GM19467 (cell line): Measurements from ENCODE around the gene GAS1.

Experiments
- ATAC-seq: cut with Tn5 transposase; IDR thresholded peaks from one replicate; pipeline ENCODE4 v1.9.1; 2021; ENCODE audit warnings: mild to moderate bottlenecking, moderate library complexity; ENCODE audit not compliant: unreplicated experiment

Gene GAS1, protein sequence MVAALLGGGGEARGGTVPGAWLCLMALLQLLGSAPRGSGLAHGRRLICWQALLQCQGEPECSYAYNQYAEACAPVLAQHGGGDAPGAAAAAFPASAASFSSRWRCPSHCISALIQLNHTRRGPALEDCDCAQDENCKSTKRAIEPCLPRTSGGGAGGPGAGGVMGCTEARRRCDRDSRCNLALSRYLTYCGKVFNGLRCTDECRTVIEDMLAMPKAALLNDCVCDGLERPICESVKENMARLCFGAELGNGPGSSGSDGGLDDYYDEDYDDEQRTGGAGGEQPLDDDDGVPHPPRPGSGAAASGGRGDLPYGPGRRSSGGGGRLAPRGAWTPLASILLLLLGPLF

DNA sequence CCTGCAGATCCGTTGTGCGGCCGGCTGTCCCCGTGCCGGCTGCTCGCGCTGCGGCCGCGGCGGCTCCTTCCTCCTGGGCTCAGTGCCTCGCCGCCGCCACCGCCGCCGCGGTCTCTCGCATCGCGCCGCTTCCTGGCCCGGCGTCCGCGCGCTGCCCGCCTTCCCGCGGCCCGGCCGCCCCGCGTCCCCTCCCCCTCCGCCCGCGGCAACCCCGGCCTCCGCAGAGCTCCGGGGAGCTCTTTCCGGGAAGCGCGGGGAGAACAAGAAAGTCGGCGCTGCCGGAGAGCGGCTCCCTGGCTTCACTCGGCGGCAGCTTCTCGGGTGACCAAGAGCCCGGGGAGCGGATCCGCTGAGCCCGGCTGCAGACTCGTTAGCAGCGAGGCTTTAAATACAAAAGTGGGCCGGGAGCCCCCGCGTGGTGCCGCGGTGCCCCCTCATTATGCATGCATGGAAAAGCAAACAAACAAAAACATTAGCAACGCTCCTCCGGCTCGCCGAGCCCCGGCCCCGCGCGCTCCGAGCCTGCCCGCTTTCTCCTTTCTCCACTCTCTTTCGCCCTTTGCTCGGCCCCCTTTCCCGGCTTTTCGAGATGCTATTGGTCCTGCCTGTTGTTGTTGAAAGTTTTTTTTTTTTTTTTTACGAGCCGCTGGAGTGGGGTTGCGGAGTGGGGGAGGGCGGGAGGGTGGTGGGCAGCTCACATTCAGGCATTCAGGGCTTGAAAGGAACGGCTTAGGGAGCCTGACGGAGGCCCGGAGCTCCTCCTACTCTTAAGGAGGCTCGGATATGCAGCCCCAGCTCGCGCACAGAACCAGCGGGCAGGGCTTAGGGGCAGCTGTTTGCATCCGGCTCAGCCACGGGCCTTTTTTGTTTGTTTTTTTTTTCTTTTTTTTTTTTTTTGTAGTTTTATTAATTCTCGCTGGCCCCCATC lies at the start of gene GAS1:
Gene GAS1, minus strand, starts transcription at position 361 of the 928 bp plus-strand sequence. CDS start 727 bp downstream, outside the sequence.
- peak; percentile 55 for ATAC-seq

DNA sequence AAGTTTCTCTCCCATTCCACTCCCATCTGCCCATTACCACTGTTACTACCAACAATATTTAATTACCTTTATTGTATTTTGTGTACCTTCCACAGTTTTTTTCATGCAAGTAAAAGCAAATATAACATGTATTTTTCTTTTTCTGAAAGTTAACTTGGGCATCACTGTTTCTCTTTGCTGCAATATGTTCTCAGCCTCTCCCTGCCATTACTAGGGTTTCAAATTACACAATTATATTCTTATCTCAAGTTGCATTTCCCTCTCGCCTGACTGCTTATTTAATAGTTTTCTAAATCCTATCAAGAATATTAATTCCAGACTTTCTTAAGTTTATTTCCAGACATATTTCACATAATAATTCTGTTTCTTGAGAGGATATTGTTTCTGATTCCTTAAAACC lies 46.9 kb upstream of the GAS1 start:
- no peak for ATAC-seq

DNA sequence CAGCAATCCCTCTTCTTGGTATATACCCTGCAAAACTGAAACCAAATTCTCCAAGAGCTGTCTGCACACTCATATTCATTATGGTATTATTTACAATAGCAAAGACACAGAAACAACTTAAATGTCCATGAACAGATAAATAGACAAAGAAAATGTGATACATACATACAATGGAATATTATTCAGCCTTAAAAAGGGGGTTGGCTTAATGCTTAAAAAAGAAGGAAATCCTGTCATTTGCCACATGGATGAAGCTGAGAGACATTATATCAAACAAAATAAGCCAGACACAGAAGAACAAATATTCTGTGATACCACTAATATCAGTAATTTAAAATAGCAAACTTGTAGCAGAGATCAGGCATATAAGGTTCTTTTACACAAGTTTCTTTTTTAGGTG lies 46.5 kb upstream of the GAS1 start:
- no peak for ATAC-seq

DNA sequence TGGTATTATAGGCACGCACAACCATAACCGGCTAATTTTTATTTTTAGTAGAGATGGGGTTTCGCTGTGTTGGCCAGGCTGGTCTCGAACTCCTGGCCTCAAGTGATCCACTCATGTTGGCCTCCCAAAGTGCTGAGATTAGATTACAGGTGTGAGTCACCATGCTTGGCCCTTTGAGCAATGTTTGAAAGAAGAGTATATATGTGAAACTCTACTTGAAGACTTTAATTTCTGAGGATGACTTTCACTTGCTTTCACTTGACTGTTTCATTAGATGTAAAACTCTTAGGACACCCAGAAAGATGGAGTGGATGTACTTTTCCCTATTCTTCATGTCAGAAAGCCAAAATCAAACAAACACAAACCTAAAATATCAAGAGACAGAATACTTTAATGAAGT lies 43.8 kb upstream of the GAS1 start:
- no peak for ATAC-seq

DNA sequence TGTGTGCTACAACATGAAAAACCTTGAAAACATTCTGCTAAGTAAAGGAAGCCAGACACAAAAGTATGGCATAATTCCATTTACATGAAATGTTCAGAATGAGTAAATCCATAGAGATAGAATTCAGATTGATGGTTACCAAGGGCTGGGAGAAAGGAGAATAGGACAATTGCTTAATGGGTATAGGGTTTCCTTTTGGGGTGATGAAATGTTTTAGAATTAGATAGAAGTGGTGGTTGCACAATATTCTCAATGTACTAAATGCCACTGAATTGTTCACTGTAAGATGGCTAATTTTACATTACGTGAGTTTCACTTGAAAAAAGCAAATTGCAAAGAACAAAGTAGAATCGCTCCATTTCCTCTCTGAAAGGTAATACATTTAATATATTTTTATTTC lies 43.0 kb upstream of the GAS1 start:
- no peak for ATAC-seq

DNA sequence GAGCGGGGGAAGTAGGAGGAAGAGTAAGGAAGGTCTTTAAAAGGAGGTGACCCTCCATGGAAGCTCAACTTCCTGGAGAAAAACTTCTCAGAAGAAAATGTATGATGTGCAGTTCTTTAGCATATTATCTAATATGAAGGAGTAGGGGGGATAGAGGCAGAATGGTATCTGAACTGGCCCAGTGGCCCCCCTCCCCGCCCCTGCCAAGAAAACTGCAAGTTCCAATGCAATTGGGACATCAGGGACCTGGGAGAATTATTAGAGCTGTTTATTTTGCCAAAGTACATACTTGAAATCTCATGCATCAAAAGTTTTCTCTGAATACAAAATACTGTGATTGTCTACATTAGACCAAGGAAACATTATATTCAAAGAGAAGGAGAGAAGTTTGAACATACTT lies 40.6 kb upstream of the GAS1 start:
- no peak for ATAC-seq

DNA sequence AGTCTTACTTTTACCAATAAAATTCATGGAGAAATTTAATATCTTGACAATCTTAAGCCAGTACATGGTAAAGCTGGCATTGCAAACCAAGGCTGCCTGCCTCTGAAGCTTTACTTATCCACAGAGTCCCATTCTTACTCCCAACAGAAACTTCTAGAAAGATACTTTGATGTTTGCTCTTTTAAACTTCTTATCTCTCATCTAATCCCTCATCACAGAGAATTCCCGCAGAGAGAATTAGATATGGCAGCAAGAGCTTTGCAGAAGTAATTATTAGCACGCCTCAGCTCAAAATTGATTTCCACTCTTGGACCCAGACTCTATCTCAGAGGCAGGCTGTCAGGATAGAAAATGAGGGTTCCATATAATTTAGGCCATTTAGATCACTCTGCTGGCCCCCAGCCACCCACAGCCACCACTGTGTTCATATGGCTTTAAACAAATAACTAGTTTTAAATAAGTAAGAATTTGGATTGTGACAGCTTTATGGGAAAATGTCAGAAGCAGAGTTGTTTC lies 37.9 kb upstream of the GAS1 start:
- ATAC-seq = no peak

DNA sequence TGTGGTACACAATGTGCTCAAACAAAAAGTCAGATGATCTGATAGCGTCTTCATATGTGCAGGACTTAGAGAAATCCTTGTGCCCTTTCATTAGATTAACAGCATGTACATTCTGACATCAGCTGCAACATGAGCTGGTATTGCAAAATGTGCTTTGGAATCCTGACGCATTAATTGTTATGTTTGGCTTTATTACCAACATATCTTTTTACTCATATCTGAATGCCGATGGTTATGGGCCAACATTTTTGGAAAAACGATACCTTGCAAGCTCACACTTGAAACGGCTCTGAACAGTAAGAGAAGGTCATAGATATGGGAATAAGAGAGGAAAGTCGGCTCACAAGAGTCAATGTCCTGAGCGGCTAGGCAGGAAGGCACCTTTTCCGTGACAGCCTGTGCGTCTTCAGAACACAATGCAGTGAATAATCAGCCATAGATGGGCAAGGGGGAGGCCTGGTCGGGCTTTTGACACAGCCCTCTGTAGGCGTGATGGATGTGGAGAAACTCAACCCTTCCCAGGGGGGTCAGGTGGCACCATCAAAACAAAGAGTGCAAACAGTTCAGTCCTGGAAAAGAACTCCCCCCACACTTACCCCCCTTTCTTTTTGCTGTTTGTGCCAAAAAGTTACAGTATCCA lies 36.4 kb upstream of the GAS1 start:
- ATAC-seq = no peak

DNA sequence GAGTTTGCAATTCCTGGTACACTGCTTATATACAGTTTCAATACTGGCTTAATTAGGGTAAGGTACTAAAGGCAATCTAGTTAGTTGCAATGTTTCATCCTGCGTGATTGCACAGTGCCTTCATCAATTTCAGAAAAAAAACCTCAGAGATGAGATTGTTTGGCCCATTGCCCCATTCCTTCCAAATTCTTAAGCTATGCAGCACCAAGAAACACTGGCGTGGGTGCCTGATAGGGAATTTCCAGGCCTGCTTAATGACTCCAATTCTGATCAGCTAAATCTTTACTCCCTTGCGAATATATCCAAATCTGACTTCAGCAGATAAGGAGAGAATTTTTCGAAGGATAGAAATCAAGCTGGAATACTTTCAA lies 35.9 kb upstream of the GAS1 start:
- ATAC-seq = no peak

DNA sequence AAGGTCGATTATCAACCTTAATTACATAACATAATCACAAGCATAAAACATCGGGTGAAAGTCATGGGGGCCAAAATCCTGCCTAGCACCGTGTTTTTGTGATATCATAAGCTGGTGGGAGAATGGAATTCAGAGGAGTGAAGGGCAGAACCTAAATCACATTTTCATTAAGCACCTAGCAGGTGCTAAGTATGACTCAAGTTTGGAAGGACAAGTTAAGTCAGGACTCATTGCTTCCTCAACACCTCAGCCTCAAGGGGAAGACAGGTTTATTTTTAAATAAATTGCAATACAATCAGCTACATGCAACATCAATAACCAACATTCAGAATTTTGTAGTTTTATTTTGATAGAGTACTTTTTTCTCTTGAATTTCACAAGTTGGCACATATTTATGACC lies 33.5 kb upstream of the GAS1 start:
- ATAC-seq = no peak

DNA sequence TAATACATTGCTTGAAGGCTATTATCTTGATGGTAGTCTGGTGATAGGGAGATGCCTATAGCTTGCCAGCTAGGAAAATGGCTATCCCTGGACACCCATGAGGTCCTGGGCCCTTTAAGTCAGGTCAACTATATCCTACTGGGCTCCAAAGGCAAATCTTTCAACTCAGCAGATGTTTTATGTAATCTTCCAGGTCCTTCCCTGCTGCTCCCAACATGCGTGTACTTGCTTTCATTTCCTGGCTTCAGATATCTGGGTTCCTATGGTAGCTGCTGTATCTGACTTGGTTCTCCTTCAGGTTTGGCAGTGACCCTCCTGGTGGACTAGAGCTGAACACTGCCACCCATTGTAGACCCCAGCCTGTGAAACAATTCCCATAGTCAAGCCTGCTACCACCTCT lies 32.4 kb upstream of the GAS1 start:
- ATAC-seq = no peak

DNA sequence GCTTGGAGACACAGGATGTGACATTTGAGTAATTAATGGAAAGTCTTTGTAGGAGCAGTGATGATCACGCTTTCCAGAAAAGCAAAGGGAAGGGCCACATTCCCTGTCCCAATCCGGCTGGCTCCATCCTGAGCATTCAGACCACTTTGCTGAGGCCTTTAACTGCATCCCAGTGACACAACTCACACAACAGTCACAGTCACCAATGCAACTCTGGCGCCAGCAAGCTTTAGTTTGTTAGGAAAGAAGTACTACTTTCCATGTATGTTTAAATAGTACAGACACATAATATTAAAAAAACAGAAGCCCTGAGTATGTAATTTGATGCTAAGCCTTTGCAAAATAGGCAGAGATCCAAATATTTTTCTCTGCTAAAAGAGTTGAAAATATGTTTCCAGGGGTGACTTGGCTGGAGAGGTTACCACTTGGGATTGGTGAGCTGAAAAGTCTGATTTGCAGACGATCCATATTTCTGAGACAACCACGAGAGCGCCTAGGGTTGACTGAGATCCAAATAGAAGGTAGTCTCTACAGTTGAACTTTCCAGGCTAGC lies 31.7 kb upstream of the GAS1 start:
- ATAC-seq = no peak

DNA sequence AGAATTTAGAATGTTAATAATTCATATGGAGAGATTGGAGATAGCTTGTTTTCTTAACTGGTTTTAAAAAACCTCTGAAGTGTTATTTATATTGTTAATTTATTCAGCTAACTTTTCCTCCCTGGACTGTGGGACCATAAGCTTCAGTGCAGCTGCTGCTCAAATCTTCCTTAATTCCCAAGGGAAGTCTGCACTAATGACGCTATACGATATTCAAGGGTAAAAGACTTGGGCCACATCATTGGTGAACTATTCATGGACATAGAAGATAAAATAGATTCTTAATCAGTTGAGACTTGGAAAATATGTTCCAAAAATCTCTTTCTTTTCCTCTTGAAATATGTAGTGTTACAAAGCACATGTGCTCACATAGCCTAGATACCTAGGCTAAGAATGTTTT lies 31.1 kb upstream of the GAS1 start:
- ATAC-seq = no peak

DNA sequence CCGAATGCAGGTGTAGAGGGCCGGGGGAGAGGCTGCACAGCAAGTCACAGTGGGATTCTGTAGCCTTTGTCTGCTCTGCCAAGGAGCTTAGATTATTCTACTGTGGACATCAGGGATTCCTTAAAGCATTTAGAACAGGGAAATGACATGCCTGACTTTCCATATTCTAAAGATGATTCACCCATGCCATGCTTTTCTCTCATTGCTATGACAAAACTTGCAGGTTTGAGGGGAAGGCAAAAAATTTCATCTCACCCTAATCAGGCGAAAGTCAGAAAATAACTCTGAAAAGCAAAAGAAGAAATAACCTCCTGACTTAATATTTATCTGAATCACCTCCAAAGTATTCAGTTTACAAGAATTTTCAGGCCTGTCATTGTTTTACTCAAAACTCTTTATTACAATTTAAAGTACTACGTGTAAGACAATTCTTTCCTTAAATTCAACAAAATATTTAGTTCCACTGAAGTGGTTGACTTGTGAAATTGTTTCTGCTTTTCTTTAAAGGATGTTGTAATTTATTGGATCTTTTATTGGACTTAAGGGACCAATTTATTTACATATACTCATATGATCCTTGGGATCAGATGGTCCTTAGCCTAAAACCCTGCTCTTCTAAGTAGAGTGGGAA lies 30.0 kb upstream of the GAS1 start:
- ATAC-seq = no peak

DNA sequence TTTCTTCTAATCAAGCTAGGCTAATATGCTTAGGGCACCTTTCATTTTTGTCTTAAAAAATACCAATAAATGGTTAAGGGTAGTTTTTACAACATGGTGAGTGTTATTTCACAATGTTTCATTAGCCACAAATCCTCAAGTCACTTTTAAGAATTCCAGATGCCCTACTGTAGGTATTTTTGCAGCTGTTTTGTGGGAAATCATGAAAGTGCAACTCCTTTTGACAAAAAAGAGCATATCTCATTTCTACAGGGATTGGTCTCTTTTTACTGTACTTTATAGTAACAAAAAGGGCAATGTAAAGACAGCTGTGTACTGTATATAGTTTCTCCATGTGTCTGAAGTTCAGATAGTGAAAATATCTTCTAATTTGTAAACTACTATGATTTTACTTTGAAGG lies 28.3 kb upstream of the GAS1 start:
- no peak for ATAC-seq

DNA sequence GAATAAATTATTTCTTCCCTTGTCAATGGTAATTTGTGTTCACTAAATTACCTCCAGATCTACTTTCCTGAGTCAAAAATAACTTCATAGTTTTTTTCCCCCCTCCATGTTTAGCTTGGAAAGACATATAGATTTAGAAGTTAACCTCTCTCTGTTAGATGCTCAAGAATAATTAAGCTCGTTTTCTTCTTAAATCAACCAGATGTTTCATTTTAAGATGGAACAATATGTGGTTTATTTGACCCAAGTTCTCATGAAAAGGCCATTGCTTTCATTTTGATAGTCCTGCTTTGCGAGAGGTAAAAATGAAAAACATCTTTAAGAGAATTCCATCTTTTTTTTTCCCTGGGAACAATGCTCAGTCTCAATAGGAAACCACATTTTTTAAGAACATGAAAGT lies 27.7 kb upstream of the GAS1 start:
- ATAC-seq = no peak

DNA sequence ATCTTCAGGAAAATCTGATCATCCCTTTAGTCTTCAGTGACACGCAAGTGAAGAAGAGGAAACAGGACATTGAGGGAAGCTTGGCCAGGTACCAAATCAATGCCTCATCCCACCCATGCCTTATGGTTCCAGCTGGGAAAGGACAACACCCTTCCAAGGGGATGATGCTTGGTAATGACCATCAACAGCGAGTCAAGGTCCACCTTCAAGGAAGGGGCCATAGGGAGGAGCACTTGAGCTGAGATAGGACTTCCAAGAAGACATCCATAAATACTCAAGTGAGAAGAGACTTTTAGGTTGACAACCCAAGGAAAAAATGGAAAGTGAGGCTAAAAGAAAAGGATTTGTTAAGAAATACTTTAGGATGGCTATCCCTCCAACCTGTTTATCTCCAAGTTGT lies 27.1 kb upstream of the GAS1 start:
- ATAC-seq = no peak

DNA sequence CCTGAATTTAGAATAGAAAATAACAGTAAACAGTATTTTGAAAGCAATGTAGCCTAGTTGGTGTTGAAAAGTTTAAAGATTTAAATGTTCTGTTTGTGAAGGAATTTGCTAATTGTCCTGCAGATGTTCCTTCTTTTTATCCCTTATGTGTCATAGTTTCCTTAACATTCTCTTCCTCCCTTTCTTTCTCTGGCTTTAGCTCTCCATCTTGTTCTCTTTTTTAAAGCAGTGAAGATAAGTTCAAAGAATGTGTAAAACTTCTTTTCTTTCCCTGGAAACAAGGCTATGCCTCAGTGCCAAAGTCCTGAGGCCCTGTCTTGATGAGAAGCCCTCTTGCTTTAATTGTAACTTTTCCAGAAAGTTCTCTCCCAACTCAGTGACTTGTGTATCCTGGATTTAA lies 24.4 kb upstream of the GAS1 start:
- ATAC-seq = no peak

DNA sequence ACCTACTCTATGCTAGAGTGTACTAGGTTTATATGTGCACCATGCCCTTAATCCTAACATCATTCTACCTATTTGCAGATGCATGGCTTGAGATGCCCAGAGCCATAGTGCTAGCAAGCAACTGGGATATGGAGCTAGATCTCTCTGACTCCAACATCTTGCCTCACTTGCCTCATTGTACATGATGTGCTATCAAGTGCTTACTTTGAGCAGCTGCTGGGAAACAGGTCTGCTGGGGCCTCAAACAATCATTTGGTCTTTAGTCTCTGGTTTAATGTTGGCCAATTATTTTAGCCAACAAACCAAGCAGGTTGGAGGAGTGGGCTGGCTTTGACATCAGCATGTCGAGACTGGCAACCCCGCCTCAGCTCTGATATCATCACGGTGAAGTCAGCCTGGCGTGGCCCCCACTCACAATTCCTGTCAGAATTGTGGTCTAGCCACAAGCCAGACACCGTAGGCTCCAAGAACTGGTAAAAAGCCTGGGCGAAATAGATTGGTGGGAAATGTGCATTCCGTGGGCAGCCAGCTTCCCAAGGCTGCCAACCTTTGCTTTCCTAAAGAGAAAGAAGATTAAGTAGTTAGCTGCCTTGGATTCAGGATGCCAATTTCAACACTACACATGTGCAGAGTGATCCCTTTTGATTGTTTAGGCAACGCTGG lies 21.1 kb upstream of the GAS1 start:
- ATAC-seq = no peak

DNA sequence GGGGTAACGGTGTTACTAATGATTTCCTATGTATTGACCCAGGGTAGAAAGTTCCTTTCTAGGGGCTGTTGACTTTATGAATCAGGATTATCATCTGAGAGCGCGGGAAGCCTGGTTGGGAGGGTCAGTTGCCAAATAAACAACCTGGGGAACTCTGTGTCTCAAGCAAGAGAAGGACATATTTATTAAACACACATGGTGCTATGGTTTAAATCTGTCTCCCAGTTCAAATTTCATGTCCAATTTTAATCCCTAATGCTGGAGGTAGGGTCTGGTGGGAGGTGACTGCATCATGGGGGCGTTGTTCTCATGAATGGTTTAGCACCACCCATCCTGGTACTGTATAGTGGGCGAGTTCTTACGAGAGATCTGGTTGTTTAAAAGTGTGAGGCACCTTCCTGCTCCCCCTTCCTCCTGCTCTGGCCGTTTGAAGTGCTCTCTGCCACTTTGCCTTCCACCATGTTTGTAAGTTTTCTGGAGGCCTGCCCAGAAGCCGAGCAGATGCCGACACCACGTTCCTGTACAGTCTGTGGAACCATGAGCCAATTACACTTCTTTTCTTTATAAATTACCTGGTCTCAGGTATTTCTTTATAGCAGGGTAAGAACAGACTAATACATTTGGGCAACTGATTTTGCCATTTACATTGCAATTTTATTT lies 19.7 kb upstream of the GAS1 start:
- ATAC-seq = no peak
